Midbrain (tissue), 1 donor: Measurements from ENCODE around the gene PRAMEF13.
"Not testable (repeated sequence)": the region's sequence is repeated elsewhere in the genome, so short reads cannot be mapped to it uniquely, and the experiment has no call there.

Source experiments
- DNase-seq: peaks from one replicate; lab custom pipeline; 2025; lab: John Stamatoyannopoulos, UW

Gene PRAMEF13

DNA sequence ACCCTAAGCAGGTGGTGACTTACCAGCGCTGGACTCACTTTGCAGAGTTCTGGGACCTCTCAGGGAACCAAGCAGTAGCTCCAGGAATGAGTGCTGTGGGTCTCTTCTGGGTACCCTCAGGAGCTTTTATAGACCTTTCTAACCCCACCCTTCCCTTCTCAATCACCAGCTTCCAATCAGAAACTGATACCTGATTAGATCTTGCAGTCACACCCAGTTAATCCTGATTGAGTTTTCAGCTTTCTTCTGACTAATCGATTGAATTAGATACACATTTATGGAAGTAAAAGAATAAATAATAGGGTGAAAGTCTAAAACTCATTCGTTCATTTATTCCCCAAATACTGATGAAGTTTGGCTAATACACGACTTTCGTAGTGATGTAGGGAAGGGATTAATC lies at the start of gene PRAMEF13:
TSS of gene PRAMEF13 (minus strand) at position 101 of the 400 bp plus-strand sequence. CDS start 1,820 bp downstream, outside the sequence.
- DNase-seq, result not testable (repeated sequence)

DNA sequence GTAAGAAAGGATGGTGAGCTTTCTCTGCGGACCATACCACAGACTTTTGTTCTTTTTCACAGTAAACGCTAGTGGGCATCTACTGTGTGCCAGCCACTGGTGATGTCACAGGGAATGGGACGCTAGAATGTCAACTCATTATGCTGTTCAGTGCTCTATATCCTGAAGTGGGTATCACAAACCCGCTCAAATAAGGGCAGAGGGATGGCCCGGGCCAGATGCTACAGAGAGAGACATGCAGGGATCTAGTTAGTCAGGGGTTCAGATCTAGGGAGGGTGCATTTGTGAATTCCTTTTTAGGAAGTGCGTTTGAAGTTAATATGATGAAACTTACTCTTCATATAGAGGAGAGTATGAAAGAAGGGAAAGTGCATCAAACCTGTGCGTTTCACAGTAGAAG lies 45.9 kb upstream of the PRAMEF13 start:
- DNase-seq, result not testable (repeated sequence)

DNA sequence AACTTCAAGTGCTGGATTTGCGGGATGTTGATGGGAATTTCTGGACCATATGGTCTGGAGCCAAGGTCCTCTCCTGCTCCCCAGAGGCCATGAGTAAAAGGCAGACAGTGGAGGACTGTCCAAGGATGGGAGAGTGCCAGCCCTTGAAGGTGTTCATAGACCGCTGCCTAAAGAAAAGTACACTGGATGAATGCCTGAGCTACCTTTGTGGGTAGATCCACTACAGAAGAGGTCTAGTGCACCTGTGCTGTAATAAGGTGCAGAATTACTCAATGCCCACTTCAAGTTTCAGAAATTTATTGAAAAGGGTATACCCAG lies 45.3 kb upstream of the PRAMEF13 start:
- not testable (repeated sequence) for DNase-seq

GRCh38 chr1:13245841-13246553 lies 44.8 kb upstream of the PRAMEF13 start:
- not testable (repeated sequence) for DNase-seq

GRCh38 chr1:13243536-13244263 lies 42.5 kb upstream of the PRAMEF13 start:
- not testable (repeated sequence) for DNase-seq

- not testable (repeated sequence) for DNase-seq
Observed at GRCh38 chr1:13239633-13240032, 38.4 kb upstream of the PRAMEF13 start.

- DNase-seq, result not testable (repeated sequence)
Observed at GRCh38 chr1:13237572-13237971, 36.4 kb upstream of the PRAMEF13 start.

DNA sequence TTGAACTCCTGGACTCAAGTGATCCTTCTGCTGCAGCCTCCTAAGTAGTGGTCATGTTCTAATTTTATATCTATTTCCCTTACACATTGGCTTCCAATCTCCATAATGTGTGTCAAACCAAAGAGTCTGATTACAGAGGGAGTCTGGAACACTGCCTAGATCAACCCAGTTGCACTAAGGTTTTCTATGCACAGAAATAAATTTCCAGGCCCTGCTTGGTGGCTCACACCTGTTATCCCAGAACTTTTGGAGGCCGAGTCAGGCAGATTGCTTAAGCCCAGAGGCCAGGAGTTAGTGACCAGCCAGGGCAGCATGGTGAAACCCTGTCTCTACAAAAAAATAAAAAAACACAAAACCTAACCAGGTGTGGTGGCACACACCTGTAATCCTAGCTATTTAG lies 32.8 kb upstream of the PRAMEF13 start:
- not testable (repeated sequence) for DNase-seq

DNA sequence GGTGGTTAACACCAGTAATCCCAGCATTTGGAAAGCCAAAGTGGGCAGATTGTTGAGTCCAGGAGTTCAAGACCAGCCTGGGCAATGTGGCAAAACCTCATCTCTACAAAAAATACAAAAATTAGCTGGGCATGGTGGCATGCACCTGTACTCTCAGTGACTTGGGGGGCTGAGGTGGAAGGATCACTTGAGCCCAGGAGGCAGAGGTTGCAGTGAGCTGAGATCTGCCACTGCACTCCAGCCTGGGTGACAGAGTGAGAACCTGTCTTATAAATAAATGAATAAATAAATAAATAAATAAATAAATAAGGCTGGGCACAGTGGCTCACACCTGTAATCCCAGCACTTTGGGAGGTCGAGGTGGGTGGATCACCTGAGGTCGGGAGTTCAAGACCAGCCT lies 30.8 kb upstream of the PRAMEF13 start:
- not testable (repeated sequence) for DNase-seq

DNA sequence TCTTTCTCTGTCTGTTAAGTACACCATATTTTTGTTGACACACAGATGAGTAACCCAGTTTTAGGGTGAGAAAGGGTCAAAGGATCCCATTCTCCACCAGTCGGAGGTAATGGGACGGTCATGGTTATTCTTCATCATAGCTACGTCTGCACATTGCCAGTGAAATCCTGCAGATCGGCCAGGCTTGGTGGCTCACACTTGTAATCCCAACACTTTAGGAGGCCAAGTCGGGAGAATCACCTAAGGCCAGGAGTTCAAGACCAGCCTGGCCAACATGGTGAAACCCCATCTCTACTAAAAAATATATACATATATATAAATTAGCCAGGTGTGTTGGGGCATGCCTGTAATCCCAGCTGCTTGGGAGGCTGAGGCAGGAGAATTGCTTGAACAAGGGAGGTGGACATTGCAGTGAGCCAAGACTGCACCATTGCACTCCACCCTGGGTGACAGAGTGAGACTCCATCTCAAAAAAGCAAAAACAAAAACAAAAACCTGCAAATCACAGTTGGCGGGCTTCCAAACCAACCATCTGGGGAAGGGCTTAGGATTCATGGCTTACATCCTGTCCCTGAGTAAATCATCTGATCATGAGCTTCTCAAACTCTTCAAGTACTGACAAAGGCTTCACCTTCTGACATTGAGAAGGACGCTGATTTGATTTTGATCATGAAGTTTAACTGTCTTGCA lies 30.0 kb upstream of the PRAMEF13 start:
- DNase-seq, result not testable (repeated sequence)

GRCh38 chr1:13230601-13231000 lies 29.4 kb upstream of the PRAMEF13 start:
- DNase-seq, result not testable (repeated sequence)

- not testable (repeated sequence) for DNase-seq
Observed at GRCh38 chr1:13230096-13230495, 28.9 kb upstream of the PRAMEF13 start.

GRCh38 chr1:13228343-13228781 lies 27.2 kb upstream of the PRAMEF13 start:
- DNase-seq, result no peak

GRCh38 chr1:13227271-13228055 lies 26.3 kb upstream of the PRAMEF13 start:
- not testable (repeated sequence) for DNase-seq

GRCh38 chr1:13225675-13226204 lies 24.5 kb upstream of the PRAMEF13 start, which contains the start of gene PRAMEF18:
TSS of gene PRAMEF18 (minus strand) at chr1:13226154. CDS start at chr1:13226106, 48 bp downstream.
- DNase-seq, result not testable (repeated sequence)

DNA sequence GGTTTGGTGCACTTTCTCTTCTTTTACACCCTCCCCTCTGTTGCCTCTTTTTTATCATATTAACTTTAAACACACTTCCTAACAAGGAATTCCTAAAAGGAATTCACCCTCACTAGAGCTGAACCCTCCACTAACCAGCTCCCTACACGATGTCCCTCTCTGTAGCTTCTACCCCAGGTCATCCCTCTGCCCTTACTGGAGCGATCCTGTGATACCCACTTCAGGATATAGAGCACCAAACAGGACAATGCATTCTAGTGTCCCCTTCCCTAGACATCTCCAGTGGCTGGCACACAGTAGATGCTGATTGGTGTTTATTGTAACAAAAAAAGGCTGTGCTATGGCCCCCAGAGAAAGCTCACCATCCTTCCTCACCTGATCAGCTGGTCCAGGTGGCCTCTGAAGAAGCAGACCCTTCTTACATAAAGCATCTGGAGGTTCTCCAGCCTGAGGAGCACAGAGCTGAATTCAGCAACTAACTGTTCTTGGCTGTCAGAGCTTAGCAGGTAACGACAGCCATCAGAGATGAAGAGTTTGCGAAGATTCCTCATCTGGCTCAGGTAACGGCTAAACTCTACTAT lies 23.4 kb upstream of the PRAMEF13 start:
- no peak for DNase-seq

GRCh38 chr1:13222788-13223187 lies 21.6 kb upstream of the PRAMEF13 start:
- DNase-seq, result not testable (repeated sequence)

GRCh38 chr1:13219203-13219602 lies 18.0 kb upstream of the PRAMEF13 start:
- not testable (repeated sequence) for DNase-seq

- not testable (repeated sequence) for DNase-seq
Observed at GRCh38 chr1:13216619-13217018, 15.4 kb upstream of the PRAMEF13 start.

DNA sequence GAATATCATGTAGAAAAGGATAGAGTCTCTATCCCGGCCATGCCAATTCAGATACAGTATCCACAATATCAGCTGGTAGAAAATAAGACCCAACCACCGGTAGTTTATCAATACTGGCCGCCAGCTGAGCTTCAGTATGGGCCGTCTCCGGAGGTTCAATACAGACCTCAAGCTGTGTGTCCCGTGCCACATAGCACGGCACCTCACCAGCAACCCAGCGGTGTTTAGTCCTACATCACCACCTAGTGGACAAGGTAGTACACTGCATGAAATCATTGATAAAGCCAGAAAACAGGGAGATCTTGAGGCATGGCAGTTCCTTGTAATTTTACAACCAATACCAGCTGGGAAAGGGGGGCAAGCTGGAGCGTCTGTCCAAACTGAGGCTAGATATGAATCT lies 7.5 kb upstream of the PRAMEF13 start:
- DNase-seq, result not testable (repeated sequence)

DNA sequence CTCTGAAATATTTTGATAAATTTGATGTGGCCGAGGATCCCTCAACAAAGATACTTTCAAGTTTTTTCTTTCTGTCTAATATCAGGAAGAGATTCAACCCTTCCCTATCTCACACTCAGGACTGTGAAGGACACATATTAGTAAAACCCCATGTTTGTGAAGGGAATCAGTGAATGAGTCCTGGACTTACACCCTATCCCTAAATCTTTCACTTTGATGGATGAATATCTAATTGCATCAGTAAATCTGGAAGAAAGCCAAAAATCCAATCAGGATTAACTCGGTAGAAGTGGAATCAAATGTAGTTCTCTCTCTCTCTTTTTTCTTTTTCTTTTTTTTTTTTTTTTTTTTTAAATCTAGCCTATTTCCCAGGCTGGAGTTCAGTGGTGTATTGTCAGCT lies 29.7 kb downstream of the PRAMEF13 start, which contains the start of gene PRAMEF9:
TSS of gene PRAMEF9 (plus strand) at position 301 of the 400 bp plus-strand sequence. CDS start 3,433 bp downstream, outside the sequence.
- DNase-seq, result not testable (repeated sequence)
